Esophagus (tissue), 2 donors: ENCODE data around the gene HIVEP3. TPM values are rescaled to one million over a fixed set of nuclear protein-coding genes. Genes with fewer than 3 reads are reported as not detected.

Experiments used
- H3K27ac ChIP-seq, 2 donors: one replicate each; pipeline ENCODE4 v1.5.1; 2013; ENCODE audit warnings: low read depth in 2 of 2, mild to moderate bottlenecking in 2 of 2, inconsistent platforms in 1 of 2, low read length in 1 of 2, moderate library complexity in 1 of 2
- H3K27me3 ChIP-seq, 2 donors: one replicate each; pipeline ENCODE4 v1.6.1; 2013; ENCODE audit warnings: low read length in 2 of 2, control low read depth in 1 of 2, mild to moderate bottlenecking in 1 of 2; ENCODE audit not compliant: insufficient read depth in 2 of 2, control insufficient read depth in 1 of 2
- H3K36me3 ChIP-seq, 2 donors: one replicate each; pipeline ENCODE4 v1.6.1; 2013; ENCODE audit warnings: low read length in 1 of 2; ENCODE audit not compliant: control insufficient read depth in 2 of 2, insufficient read depth in 2 of 2
- H3K4me1 ChIP-seq, 2 donors: one replicate each; pipeline ENCODE4 v1.6.1; 2013; ENCODE audit warnings: low read length in 1 of 2; ENCODE audit not compliant: control insufficient read depth in 2 of 2, insufficient read depth in 2 of 2
- H3K4me3 ChIP-seq, 2 donors: one replicate each; pipeline ENCODE4 v1.5.1; 2013; ENCODE audit warnings: low read length in 2 of 2, mild to moderate bottlenecking in 2 of 2, low read depth in 1 of 2, moderate library complexity in 1 of 2
- H3K9me3 ChIP-seq, 2 donors: one replicate each; pipeline ENCODE4 v1.6.1; 2013; ENCODE audit warnings: mild to moderate bottlenecking in 2 of 2, low read depth in 1 of 2, low read length in 1 of 2, moderate library complexity in 1 of 2; ENCODE audit not compliant: control insufficient read depth in 2 of 2, insufficient read depth in 1 of 2
- WGBS, 2 donors: extraction: QIAGEN DNeasy Blood & Tissue Kit; methylation state at CpG; one replicate each; pipeline ENCODE4 v1.1.7; 2013; 5-methylcytosine and 5-hydroxymethylcytosine counted together
- polyA plus RNA-seq, 2 donors: library from polyadenylated mRNA; stranded (reverse); fragments of 200-250 nt; gene quantifications; one replicate each; pipeline ENCODE4 v1.2.3, GENCODE V29; 2013
- donor health status: healthy with polysubstance abuse.
- donor health status: Bipolar disorder and iron deficiency.

Gene HIVEP3
- polyA plus RNA-seq, 2 donors = 2.7 to 10.0 TPM

DNA sequence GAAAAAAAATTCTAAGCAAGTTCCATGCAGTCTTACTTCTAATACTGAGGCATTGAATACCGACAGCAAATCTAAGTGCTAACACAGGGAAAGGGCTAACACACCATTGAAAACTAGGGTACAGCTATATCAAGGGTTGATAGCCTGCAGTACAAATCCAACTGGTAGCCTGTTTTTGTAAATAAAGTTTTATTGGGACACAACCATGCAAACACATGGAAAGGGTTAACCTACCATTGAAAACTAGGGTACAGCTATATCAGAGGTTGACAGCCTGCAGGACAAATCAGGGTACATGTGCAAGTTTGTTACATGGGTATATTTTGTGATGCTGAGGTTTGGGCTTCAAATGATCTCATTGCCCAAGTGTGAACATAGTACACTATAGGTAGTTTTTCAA lies 212.9 kb downstream of the HIVEP3 start:
- Histone ChIP-seq H3K27me3 (no peaks in the 10 kb centered on the region), H3K4me1 (no peaks in the 10 kb centered on the region), H3K4me3 (no peak overlapping the region), H3K27ac (no peak overlapping the region), H3K9me3 (no peaks in the 10 kb centered on the region), H3K36me3 (no peaks in the 10 kb centered on the region)
- WGBS, 2 donors = 97 to 99% methylated on average over 1 of the region's 1 CpG

DNA sequence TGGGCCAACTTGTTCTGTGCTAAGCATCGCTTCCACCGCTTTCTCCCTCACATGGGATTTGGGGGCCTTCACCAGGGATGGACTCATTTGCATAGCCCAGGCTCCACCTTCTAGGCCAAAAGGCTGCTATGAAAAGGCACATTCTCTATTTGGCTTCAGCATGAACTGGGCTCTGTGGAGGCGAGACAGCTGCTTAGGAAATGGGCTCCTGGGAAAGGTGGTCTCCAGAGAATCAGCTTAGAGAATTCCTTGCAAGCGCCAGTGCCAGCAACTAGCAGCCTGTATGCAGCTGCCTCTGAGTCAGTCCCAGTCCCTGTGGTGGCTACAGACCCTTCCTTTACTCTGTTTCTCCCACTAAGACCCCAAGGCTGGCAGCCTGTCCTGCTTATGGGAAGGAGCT lies 214.5 kb downstream of the HIVEP3 start:
- no peak overlapping the region for H3K4me3 ChIP-seq
- 94 to 97% methylated on average over 4 of the region's 4 CpGs for WGBS, 2 donors

GRCh38 chr1:41702771-41703170 lies 216.0 kb downstream of the HIVEP3 start:
- H3K4me1 ChIP-seq = peaks cover 0 to 3% of the 10 kb centered on the region in 2 donors
- H3K4me3 ChIP-seq = no peak overlapping the region
- no peaks in the 10 kb centered on the region for H3K36me3 ChIP-seq
- no peaks in the 10 kb centered on the region for H3K9me3 ChIP-seq
- no peak overlapping the region for H3K27ac ChIP-seq
- 81 to 85% methylated on average over 4 of the region's 4 CpGs for WGBS, 2 donors
- H3K27me3 ChIP-seq = no peaks in the 10 kb centered on the region

More for the DNA sequence above, 214.5 kb downstream of the HIVEP3 start:
- Histone ChIP-seq H3K4me1 (no peaks in the 10 kb centered on the region), H3K27me3 (no peaks in the 10 kb centered on the region), H3K36me3 (no peaks in the 10 kb centered on the region), H3K9me3 (no peaks in the 10 kb centered on the region), H3K27ac (no peak overlapping the region)

DNA sequence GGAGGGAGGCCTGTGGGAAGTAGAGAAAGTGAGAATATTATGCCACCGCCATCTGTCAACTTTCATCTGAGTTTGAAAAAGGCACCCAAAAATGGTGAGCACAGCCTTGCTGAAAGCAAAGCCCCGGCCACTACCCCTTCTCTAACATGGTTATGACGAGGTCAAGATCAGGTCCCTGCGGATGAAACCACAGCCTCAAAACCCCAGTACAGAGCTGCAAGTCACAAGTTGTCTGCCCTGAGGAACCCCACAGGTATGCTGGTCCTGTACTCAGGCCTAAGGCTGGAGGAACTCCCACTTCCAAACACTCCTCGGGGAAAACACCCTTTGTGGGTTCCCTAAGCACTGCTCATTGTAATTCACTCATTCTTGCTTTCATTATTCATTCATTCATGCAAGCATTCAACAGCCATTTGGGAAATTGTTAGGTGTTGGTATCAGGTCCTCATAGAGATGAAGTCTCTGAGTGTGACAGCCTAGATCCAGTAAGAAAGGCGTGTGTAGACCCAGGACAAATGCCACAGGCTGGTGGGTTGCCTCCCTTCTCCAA lies 217.7 kb downstream of the HIVEP3 start:
- H3K36me3 ChIP-seq = no peaks in the 10 kb centered on the region
- no peaks in the 10 kb centered on the region for H3K27me3 ChIP-seq
- no peaks in the 10 kb centered on the region for H3K9me3 ChIP-seq
- no peak overlapping the region for H3K27ac ChIP-seq
- WGBS, 2 donors = 79 to 92% methylated on average over 6 of the region's 6 CpGs
- H3K4me1 ChIP-seq = peaks cover 0 to 3% of the 10 kb centered on the region in 2 donors
- H3K4me3 ChIP-seq = no peak overlapping the region

DNA sequence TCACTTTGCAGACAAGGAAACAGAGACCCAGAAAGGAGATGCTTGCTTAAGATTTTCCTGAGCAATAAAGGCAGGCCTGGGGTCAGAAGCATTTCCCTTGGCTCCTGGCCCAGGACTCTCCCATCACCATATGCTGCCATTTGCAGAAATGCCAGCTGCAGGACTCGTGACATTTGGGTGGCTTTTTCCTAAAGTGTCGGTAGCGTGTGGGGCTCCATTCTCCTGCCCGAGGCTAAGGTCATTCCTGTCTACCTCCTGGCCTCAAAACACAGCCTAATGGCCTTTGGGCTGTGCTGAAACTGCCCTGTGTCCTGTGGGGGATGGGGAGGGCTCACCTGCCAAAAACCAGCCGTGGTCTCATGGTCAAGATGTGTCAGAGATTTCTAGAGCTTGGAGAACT lies 218.1 kb downstream of the HIVEP3 start:
- Histone ChIP-seq H3K27ac (no peak overlapping the region), H3K4me3 (no peak overlapping the region), H3K27me3 (no peaks in the 10 kb centered on the region), H3K9me3 (no peaks in the 10 kb centered on the region), H3K36me3 (no peaks in the 10 kb centered on the region), H3K4me1 (peaks cover 0 to 3% of the 10 kb centered on the region in 2 donors)
- 89 to 92% methylated on average over 5 of the region's 5 CpGs for WGBS, 2 donors

DNA sequence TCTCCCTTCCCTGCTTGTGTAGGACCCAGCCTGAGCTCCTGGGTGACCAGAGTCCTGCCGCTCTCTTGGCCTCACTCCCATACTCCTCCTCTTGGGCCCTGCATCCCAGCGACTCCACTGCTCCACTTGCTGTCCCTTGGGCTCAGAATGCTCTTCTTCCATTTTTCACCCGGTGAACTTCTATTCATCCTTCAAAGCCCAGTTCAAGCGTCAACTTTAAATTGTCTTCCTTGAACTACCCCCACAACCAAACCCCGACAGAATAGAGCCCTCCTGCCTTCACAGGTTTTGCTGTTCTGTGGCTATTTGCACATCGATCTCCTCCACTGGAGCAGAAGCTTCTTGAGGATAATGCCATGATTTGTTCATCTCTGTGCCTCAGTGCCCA lies 218.9 kb downstream of the HIVEP3 start:
- Histone ChIP-seq H3K4me1 (peaks cover 3 to 5% of the 10 kb centered on the region in 2 donors), H3K9me3 (no peaks in the 10 kb centered on the region), H3K4me3 (no peak overlapping the region), H3K27ac (no peak overlapping the region), H3K27me3 (no peaks in the 10 kb centered on the region), H3K36me3 (no peaks in the 10 kb centered on the region)
- whole genome bisulfite sequencing, 2 donors = 93 to 96% methylated on average over 6 of the region's 6 CpGs

DNA sequence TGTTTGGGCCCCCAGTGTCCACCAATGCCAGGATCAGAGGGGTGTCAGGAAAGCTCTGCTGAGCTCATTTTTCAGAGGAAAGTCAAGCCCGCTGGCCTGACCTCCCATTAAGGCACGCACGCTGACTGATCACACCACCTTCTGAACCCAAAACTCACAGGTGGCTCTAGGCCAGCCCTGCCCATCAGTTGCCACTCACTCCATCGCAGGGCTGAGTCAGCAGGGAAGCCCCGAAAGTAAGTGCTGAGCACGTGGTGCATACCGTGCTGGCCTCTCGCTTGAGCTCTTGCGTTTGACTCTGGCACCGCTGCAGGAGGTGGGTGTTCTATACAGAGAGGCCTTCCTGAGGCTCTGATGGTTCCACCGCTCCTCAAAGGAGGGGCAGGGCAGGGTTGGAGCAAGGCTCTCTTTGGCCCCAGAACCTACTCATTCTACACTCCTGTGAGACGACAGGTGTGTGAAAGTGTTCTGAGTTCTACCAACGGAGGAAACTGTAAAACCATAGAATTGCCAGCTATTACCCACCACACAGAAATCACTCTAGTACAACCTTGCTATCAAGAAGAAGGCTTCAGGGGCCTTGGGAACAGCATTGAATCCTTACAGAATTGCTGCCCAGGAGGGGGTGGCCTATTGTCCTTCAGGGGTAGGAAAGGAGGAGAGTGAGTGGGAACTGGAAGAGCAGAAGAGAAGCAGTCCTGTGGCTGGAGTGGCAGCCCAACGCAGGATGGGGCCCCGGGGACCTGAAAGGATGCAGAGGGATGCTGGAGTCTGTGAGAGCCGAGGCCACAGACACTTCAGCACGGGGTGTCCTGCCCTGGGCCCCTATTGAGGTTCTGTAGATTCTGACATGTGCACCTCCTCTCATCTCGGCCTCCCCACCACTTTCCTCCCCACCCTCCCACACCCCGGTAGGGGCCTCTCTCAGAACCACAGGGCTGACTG lies 219.5 kb downstream of the HIVEP3 start:
- Histone ChIP-seq H3K27me3 (no peaks in the 10 kb centered on the region), H3K9me3 (no peaks in the 10 kb centered on the region), H3K36me3 (no peaks in the 10 kb centered on the region), H3K4me1 (peaks cover 3 to 6% of the 10 kb centered on the region in 2 donors), H3K27ac (no peak overlapping the region), H3K4me3 (no peak overlapping the region)
- WGBS, 2 donors = 84 to 88% methylated on average over 19 of the region's 19 CpGs

DNA sequence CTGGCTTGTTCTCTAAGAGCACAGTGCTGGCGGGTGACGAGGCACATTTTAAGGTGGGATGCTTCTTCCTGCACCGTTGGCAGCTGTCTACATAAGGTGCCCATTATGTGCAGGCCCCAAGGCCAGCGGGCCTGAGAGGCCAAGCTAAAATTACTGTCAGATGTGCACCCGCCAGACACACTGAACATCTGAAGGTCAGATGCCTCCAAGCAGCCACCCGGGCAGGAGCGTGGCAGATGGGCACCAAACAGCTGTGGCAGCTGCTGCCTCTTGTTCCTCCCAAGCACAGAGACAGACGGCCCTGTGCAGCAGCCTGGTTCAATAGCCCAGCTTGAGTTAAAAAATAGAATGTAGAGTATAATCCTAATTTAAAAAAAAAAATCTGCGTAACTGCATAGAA lies 222.3 kb downstream of the HIVEP3 start:
- Histone ChIP-seq H3K9me3 (no peaks in the 10 kb centered on the region), H3K27ac (no peak overlapping the region), H3K4me1 (peaks cover 3 to 6% of the 10 kb centered on the region in 2 donors), H3K27me3 (no peaks in the 10 kb centered on the region), H3K36me3 (no peaks in the 10 kb centered on the region), H3K4me3 (no peak overlapping the region)
- 92 to 93% methylated on average over 9 of the region's 9 CpGs for WGBS, 2 donors

DNA sequence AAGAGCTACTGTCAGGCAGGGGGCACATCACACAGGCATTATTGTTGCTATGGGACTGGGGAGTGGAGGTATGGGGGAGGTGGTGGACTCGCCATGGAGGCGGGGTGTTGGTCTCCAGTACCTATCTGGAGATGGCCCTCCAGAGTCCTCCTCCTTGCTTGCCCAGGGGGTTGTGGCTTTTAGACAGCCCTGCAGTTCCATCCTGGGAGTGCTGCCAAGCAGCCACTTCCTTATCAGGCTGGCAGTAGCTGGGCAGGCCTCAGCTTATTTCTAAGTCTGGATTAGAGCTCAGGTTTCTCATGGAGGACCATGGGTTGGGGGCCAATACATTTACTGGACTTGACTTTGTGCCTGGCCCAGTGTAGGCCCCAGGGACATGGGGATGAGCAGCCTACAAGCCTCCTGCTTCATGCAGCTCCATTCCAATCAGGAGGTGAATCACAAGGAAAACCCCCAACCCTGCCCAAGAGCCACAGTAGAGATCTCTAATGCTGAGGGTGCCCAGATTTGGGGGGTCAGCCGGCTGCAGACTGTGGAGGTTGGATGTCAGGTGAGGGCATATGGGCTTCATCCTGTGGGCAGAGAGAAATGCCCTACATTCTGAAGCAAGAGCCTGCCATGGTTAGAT lies 223.5 kb downstream of the HIVEP3 start:
- Histone ChIP-seq H3K27ac (no peak overlapping the region), H3K36me3 (no peaks in the 10 kb centered on the region), H3K9me3 (no peaks in the 10 kb centered on the region), H3K4me3 (no peak overlapping the region), H3K27me3 (no peaks in the 10 kb centered on the region), H3K4me1 (peaks cover 3 to 6% of the 10 kb centered on the region in 2 donors)
- WGBS, 2 donors = 65% methylated on average over 3 of the region's 3 CpGs
